Measurements from ENCODE around the gene KLHL25. TPM values are rescaled to one million over a fixed set of nuclear protein-coding genes. Genes with fewer than 3 reads are reported as not detected.

Gene KLHL25
- total and polyA plus RNA-seq, 2 of the 8 experiments (the other 6 are each of a cell fraction or from before 2014, with no cell fraction given) = 16.5 to 22.0 TPM

- no peak for TF ChIP-seq RAD21 (IDR thresholded peaks at IDR 0.05 in 1 of 2, conservative IDR thresholded peaks at IDR 0.05 in 1 of 2; ENCODE audit: low read depth in 2 of 2, low read length in 2 of 2)
These were observed 32.2 kb upstream of the KLHL25 start (continued) for GRCh38 chr15:85826756-85827515.
